ENCODE data around the gene S100PBP. TPM values are rescaled to one million over a fixed set of nuclear protein-coding genes. Genes with fewer than 3 reads are reported as not detected.

S100PBP gene
- total and polyA plus RNA-seq, 2 donors (not counting 3 experiments of a cell fraction or from before 2014, with no cell fraction given) = 15.4 to 38.6 TPM

GRCh38 chr1:32871364-32872191, 54.1 kb downstream of the S100PBP start:
- no peak for FAIRE-seq
- POLR2A ChIA-PET = no interaction called here

DNA sequence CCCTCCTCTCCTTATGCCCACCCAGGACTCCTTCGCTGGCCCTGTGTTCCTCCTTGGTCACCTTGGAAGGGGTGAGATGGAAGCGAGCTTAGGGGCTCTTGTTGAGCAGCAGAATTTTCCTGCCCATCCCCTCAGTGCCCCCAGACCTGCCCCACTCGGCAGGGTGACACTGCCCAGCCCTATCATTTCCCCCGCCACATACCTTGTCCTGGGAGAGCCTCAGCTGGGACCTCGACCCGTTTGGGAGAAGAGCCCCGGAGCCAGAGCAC, 54.7 kb downstream of the S100PBP start:
- Histone ChIP-seq H3K27ac (ENCODE audit: insufficient read depth, low read depth, low read length) (no peak overlapping the region), H2AFZ (ENCODE audit: low read depth, low read length) (no peak overlapping the region), H4K20me1 (replicated peaks; ENCODE audit: control insufficient read depth, extremely low read depth, insufficient read depth, low read length) (no peaks in the 10 kb centered on the region), H3K4me2 (ENCODE audit: insufficient read depth, low read length) (no peak overlapping the region), H3K9ac (replicated peaks; ENCODE audit: extremely low read depth, insufficient read depth, low read length) (no peak overlapping the region), H3K79me2 (ENCODE audit: control insufficient read depth, insufficient read depth, low read length) (no peaks in the 10 kb centered on the region), H3K9me1 (replicated peaks; ENCODE audit: control insufficient read depth, extremely low read depth, insufficient read depth, low read length) (no peaks in the 10 kb centered on the region), H3K27me3 (ENCODE audit: control insufficient read depth in 2 of 2, insufficient read depth in 2 of 2, low read length in 2 of 2) (peaks cover 14 to 17% of the 10 kb centered on the region in 2 experiments), H3K4me3 (replicated peaks in 1 of 3; ENCODE audit: insufficient read depth in 1 of 3, low read depth in 1 of 3, low read length in 3 of 3) (no peak overlapping the region), H3K36me3 (ENCODE audit: control insufficient read depth in 2 of 2, extremely low read depth in 1 of 2, insufficient read depth in 2 of 2, low read length in 2 of 2) (no peaks in the 10 kb centered on the region), H3K4me1 (ENCODE audit: control insufficient read depth, extremely low read depth, insufficient read depth, low read length) (no peaks in the 10 kb centered on the region), H3K9me3 (replicated peaks; ENCODE audit: control insufficient read depth, insufficient read depth, low read length) (no peaks in the 10 kb centered on the region)
- TF ChIP-seq MAX (IDR thresholded peaks at IDR 0.05; ENCODE audit: insufficient read depth, insufficient read length) = no peak
- no peak for TF ChIP-seq FOS (IDR thresholded peaks at IDR 0.05; ENCODE audit: borderline replicate concordance, insufficient read depth, low read length)
- no peak for TF ChIP-seq JUN (IDR thresholded peaks at IDR 0.05; ENCODE audit: borderline replicate concordance, insufficient read depth, insufficient read length, low read depth)
- CTCF ChIA-PET = interaction anchor here (0.7 to 3.3 kb wide), 15 partner anchors 9 to 471 kb away, joined by 3 to 32 read pairs (median 4); no protein-coding TSS in a partner anchor
- dilution Hi-C loops (cut with MboI; ENCODE audit: extremely low pct_ligation_motif_present, low sequenced_read_pairs) (no loop called here), intact Hi-C loops (cut with micrococcal nuclease) (loop anchor here (1.0 to 2.0 kb wide), 6 partner anchors 43 to 471 kb away; partner anchors contain the start of genes S100PBP and YARS1)
- FAIRE-seq (no peak), DNase-seq (ENCODE audit: low read depth, low spot score) (no peak)
- POLR2A ChIA-PET = no interaction called here
- no TSS peak for BruUV-seq (replicated peaks)

More at GRCh38 chr1:32871364-32872191, 54.1 kb downstream of the S100PBP start:
- no peaks in the 10 kb centered on the region for H3K36me3 ChIP-seq (ENCODE audit: control insufficient read depth in 2 of 2, extremely low read depth in 1 of 2, insufficient read depth in 2 of 2, low read length in 2 of 2)
- H3K4me3 ChIP-seq (replicated peaks in 1 of 3; ENCODE audit: insufficient read depth in 1 of 3, low read depth in 1 of 3, low read length in 3 of 3) = no peak overlapping the region
- H3K9me3 ChIP-seq (replicated peaks; ENCODE audit: control insufficient read depth, insufficient read depth, low read length) = no peaks in the 10 kb centered on the region
- H3K4me2 ChIP-seq (ENCODE audit: insufficient read depth, low read length) = no peak overlapping the region
- BruUV-seq (replicated peaks) = no TSS peak
- DNase-seq (ENCODE audit: low read depth, low spot score) = no peak
- no peaks in the 10 kb centered on the region for H4K20me1 ChIP-seq (replicated peaks; ENCODE audit: control insufficient read depth, extremely low read depth, insufficient read depth, low read length)
- no peak overlapping the region for H2AFZ ChIP-seq (ENCODE audit: low read depth, low read length)
- no peaks in the 10 kb centered on the region for H3K9me1 ChIP-seq (replicated peaks; ENCODE audit: control insufficient read depth, extremely low read depth, insufficient read depth, low read length)
- TF ChIP-seq JUN (IDR thresholded peaks at IDR 0.05; ENCODE audit: borderline replicate concordance, insufficient read depth, insufficient read length, low read depth) = no peak
- peak; percentile 84 for TF ChIP-seq EZH2 (IDR thresholded peaks at IDR 0.05; ENCODE audit: borderline replicate concordance, low read depth, low read length, severe bottlenecking)
- H3K79me2 ChIP-seq (ENCODE audit: control insufficient read depth, insufficient read depth, low read length) = no peaks in the 10 kb centered on the region
- dilution Hi-C loops (cut with MboI; ENCODE audit: extremely low pct_ligation_motif_present, low sequenced_read_pairs) = no loop called here
- H3K27me3 ChIP-seq (ENCODE audit: control insufficient read depth in 2 of 2, insufficient read depth in 2 of 2, low read length in 2 of 2) = peaks cover 14 to 17% of the 10 kb centered on the region in 2 experiments
- intact Hi-C loops (cut with micrococcal nuclease) = loop anchor here (1.0 to 2.0 kb wide), 6 partner anchors 43 to 471 kb away; partner anchors contain the start of genes S100PBP and YARS1
- H3K9ac ChIP-seq (replicated peaks; ENCODE audit: extremely low read depth, insufficient read depth, low read length) = no peak overlapping the region
- no peak overlapping the region for H3K27ac ChIP-seq (ENCODE audit: insufficient read depth, low read depth, low read length)
- CTCF ChIA-PET = interaction anchor here (0.7 to 3.3 kb wide), 16 partner anchors 9 to 470 kb away, joined by 3 to 32 read pairs (median 4); partner anchors contain the start of gene AZIN2
- no peaks in the 10 kb centered on the region for H3K4me1 ChIP-seq (ENCODE audit: control insufficient read depth, extremely low read depth, insufficient read depth, low read length)
